Peyer's patch (tissue), 4 donors: ENCODE measurements around the gene SLAMF8.

Experiments
- POLR2A ChIP-seq, 2 donors: fragments of 450-650 bp; IDR thresholded peaks; one replicate each; pipeline ENCODE4 v1.5.1; 2017; ENCODE audit warnings: antibody characterized with exemption in 2 of 2, mild to moderate bottlenecking in 2 of 2, moderate library complexity in 2 of 2
- TF ChIP-seq, protein P1 (sequence below), 6 experiments: fragments of 450-650 bp in 4 of 6; fragments of 200-600 bp in 2 of 6; sonication (generic) in 1 of 6; IDR thresholded peaks; one replicate each; pipeline ENCODE4 v1.5.1; 2017 to 2019; ENCODE audit warnings: antibody characterized with exemption in 6 of 6, mild to moderate bottlenecking in 3 of 6, moderate library complexity in 1 of 6

DNA sequence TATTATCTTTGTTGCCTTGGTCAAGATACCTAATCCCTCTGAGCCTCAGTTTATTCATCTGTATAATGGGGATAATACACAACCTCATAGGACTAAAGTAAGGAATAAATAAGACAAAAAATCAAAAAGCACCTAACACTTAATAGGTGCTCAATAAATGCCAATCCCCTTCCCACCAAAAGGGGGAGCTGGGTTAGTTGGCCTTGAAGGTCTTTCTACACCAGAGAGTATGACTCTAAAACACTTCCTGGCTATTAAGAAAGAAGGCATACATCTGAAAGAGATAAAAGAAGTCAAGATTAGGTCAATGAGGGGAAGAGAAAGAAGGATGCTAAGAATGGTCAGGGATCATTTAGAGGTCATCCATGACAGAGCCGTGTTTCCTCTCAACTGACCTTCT is 24.7 kb downstream of the SLAMF8 start:
- TF ChIP-seq, protein P1, sequence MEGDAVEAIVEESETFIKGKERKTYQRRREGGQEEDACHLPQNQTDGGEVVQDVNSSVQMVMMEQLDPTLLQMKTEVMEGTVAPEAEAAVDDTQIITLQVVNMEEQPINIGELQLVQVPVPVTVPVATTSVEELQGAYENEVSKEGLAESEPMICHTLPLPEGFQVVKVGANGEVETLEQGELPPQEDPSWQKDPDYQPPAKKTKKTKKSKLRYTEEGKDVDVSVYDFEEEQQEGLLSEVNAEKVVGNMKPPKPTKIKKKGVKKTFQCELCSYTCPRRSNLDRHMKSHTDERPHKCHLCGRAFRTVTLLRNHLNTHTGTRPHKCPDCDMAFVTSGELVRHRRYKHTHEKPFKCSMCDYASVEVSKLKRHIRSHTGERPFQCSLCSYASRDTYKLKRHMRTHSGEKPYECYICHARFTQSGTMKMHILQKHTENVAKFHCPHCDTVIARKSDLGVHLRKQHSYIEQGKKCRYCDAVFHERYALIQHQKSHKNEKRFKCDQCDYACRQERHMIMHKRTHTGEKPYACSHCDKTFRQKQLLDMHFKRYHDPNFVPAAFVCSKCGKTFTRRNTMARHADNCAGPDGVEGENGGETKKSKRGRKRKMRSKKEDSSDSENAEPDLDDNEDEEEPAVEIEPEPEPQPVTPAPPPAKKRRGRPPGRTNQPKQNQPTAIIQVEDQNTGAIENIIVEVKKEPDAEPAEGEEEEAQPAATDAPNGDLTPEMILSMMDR (IDR thresholded peaks at IDR 0.05): no peak
- no peak for TF ChIP-seq POLR2A (IDR thresholded peaks at IDR 0.05)
